ENCODE data around the gene RBM33.

DNA sequence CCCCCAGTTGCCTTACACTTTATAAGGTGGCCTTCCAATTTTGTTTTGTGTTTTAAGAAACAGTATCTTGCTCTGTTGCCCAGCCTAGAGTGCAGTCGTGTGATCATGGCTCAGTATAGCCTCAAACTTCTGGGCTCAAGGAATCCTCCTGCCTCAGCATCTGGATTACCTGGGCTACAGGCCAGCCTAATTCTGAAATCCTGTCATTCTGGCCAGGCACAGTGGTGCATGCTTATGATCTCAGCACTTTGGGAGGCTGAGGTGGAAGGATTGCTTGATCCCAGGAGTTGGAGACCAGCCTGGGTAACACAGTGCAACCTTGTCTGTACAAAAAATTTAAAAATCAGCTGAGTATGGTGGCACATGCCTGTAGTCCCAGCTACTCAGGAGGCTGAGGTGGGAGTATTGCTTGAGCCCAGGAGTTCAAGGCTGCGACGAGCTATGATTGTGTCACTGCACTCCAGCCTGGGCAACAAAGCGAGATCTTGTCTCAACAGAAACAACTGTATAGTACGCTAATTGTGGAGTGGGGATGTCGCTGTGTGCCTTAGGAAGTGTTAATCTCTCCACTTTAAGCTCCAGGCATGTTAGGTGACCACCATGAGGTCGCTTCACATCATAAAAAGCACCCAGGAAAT, 24.7 kb upstream of the RBM33 start:
- TF ChIP-seq CTCF (IDR thresholded peaks at IDR 0.05 in 2 of 3, conservative IDR thresholded peaks at IDR 0.05 in 1 of 3; ENCODE audit: insufficient read depth in 2 of 3, low read depth in 1 of 3, low read length in 3 of 3) (no peak), CEBPZ (IDR thresholded peaks at IDR 0.05; ENCODE audit: borderline replicate concordance, low read depth, low read length) (no peak), HDGF (IDR thresholded peaks at IDR 0.05) (no peak), EZH2 (IDR thresholded peaks at IDR 0.05; ENCODE audit: borderline replicate concordance, low read depth, low read length) (no peak), TCF3 (CRISPR knock-in tag; IDR thresholded peaks at IDR 0.05) (no peak), JUNB (CRISPR knock-in tag; conservative IDR thresholded peaks at IDR 0.05) (no peak), RFX5 (IDR thresholded peaks at IDR 0.05; ENCODE audit: low read depth, low read length) (no peak), MAX (CRISPR knock-in tag; IDR thresholded peaks at IDR 0.05) (no peak), SMAD2 (IDR thresholded peaks at IDR 0.05; ENCODE audit: low read depth, low read length) (no peak), PKNOX1 (IDR thresholded peaks at IDR 0.05) (no peak), ZNF24 (IDR thresholded peaks at IDR 0.05) (no peak)
- TF ChIP-seq, protein P1, sequence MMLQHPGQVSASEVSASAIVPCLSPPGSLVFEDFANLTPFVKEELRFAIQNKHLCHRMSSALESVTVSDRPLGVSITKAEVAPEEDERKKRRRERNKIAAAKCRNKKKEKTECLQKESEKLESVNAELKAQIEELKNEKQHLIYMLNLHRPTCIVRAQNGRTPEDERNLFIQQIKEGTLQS (IDR thresholded peaks at IDR 0.05): no peak
- TF ChIP-seq, protein P1 (CRISPR knock-in tag; conservative IDR thresholded peaks at IDR 0.05): no peak

Measured in K562 (cell line).